IPS DF 19.7 (cell line): ENCODE data around the gene JUP.
A peak's percentile ranks its signal among the peaks of the same experiment; 100 is the strongest.

Source experiments
- DNase-seq: peaks from one replicate; pipeline ENCODE4 v3.0.0-alpha.2; 2013; ENCODE audit warnings: low read depth, low spot score

Gene JUP

DNA sequence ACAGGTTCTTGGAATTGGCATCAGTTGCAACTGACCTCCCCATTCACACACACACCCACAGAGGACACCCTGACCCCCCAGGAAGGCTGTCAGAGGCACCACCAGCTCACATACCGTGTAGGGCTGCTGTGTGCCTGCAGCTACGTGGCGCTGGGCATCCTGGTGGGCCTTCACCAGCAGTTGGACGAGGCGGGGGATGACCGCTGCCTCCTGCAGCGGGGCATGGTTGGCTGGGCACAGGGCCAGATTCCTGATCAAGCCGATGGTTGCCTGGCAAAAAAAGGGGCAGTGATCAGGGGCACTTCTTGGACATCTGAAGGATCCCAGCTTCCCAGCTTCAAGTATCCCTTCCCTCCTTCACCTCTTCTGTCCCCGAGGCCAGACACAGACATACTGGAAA, 27.9 kb downstream of the JUP start:
- no peak for DNase-seq

- DNase-seq: no peak
These were observed 32.4 kb downstream of the JUP start for GRCh38 chr17:41754066-41754465.

DNA sequence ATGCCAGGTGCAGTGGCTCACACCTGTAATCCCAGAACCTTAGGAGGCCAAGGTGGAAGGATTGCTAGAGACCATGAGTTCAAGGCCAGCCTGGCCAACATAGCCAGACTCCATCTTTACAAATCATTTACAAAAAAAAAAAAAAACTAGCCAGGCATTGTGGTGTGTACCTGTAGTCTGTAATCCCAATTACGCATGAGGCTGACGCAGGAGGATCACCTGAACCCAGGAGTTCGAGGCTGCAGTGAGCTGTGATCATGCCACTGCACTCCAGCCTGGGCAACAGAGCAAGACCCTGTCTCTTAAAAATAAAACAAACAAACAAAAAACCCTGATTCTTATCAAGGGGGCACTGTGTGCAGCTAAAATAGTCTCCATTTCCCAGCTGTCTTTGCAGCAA, 35.2 kb downstream of the JUP start:
- DNase-seq: no peak

- no peak for DNase-seq
These were observed 35.6 kb downstream of the JUP start for GRCh38 chr17:41750862-41751261.

GRCh38 chr17:41748275-41748674, 38.2 kb downstream of the JUP start:
- DNase-seq: no peak

DNA sequence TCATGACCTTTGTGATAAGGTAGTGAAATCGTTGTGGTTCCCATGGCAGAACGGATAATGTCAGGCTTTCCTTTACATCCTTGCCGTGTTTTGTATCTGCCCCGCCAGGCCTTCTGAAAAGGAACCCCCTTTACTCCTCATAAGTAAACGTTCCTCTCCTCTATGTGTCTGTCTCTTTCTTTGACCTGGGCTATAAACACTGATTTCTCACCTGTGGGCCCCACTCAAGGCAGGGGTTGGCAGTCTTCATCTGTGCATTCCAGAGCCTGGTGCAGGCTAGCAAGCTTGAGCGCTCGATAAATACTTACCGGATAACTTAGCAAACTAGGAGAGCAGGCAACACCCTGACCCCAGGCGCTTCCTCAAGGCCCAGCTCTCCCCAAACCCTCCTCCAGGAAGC, 44.8 kb downstream of the JUP start:
- DNase-seq: no peak

DNA sequence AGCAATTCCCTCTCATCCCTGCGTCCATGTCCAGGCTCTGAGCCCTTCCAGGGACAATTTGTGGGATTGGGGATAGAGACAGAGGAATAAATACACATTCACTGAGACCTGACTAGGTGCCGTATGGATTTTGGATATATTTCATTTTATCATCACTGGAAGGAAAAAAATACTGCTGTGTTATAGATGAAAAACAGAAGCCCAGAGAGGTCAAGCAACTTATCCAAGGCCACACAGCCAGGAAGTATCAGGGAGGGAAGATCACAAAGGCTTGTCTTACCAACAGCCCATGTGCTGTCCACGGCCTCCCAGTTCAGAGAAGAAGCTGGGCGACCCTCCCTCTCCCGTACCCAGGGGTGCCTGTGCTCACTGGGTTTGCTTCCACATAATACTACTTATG, 46.0 kb downstream of the JUP start:
- DNase-seq: no peak

- no peak for DNase-seq
These were observed 46.7 kb downstream of the JUP start for GRCh38 chr17:41739661-41740352.

- no peak for DNase-seq
These were observed 47.8 kb downstream of the JUP start for GRCh38 chr17:41738801-41739112.

GRCh38 chr17:41738077-41738800, 48.3 kb downstream of the JUP start:
- peak; percentile 50 for DNase-seq

- no peak for DNase-seq
These were observed 48.9 kb downstream of the JUP start for GRCh38 chr17:41737680-41738023.

GRCh38 chr17:41736983-41737679, 49.4 kb downstream of the JUP start:
- no peak for DNase-seq

- DNase-seq: no peak
These were observed 50.8 kb downstream of the JUP start for GRCh38 chr17:41735744-41736143.

GRCh38 chr17:41734949-41735313, 51.6 kb downstream of the JUP start:
- DNase-seq: no peak

GRCh38 chr17:41734139-41734948, 52.2 kb downstream of the JUP start, which contains the start of gene HAP1:
Gene HAP1, minus strand, starts transcription at chr17:41734643. Its CDS starts 9 bp downstream, at chr17:41734634.
- DNase-seq: no peak

- DNase-seq: no peak
These were observed 53.0 kb downstream of the JUP start for GRCh38 chr17:41733348-41734138.

GRCh38 chr17:41731836-41732235, 54.7 kb downstream of the JUP start:
- no peak for DNase-seq

DNA sequence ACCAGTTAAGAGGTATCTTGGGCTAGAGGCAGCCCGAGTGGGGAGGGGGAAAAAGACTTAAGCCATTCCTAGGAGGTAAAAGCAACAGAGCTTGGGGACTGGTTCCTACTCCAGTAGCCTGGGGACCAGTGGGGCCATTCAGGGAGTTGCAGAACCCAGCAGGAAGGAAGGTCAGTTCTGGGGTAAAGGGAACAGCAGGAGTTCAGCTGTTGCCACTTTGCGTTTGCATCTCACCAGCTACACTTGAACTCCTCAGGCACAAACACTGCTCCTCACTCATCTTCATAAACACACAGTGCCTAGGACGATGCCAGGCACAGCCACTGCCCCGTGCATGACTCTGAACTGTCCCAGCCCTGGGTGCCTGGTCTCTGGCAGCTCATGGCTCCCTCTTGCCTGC, 56.0 kb downstream of the JUP start:
- no peak for DNase-seq

- no peak for DNase-seq
These were observed 58.5 kb downstream of the JUP start for GRCh38 chr17:41728056-41728455.

- no peak for DNase-seq
These were observed 61.4 kb downstream of the JUP start for GRCh38 chr17:41725134-41725533.

GRCh38 chr17:41724476-41725050, 61.9 kb downstream of the JUP start:
- DNase-seq: no peak
